ENCODE results near the gene RDH16.
"Not testable (repeated sequence)": the region's sequence is repeated elsewhere in the genome, so short reads cannot be mapped to it uniquely, and the experiment has no call there.

Gene RDH16

GRCh38 chr12:56965997-56966642, 8.7 kb upstream of the RDH16 start:
- not testable (repeated sequence) for H3K9me3 ChIP-seq (replicated peaks; ENCODE audit: low read length); H3K27me3 ChIP-seq (ENCODE audit: control insufficient read depth, insufficient read depth, low read length); H3K4me2 ChIP-seq (ENCODE audit: low read length); H3K4me1 ChIP-seq (ENCODE audit: control insufficient read depth, insufficient read depth, low read length); H3K9ac ChIP-seq (ENCODE audit: low read depth, low read length); H3K4me3 ChIP-seq (ENCODE audit: low read length); H3K36me3 ChIP-seq (ENCODE audit: insufficient read depth, low read length)

GRCh38 chr12:56965124-56965523, 7.7 kb upstream of the RDH16 start:
- H3K4me2 ChIP-seq (ENCODE audit: low read length); H3K9me3 ChIP-seq (replicated peaks; ENCODE audit: low read length); H3K4me3 ChIP-seq (ENCODE audit: low read length); H3K9ac ChIP-seq (ENCODE audit: low read depth, low read length); H3K4me1 ChIP-seq (ENCODE audit: control insufficient read depth, insufficient read depth, low read length); H3K36me3 ChIP-seq (ENCODE audit: insufficient read depth, low read length); H3K27me3 ChIP-seq (ENCODE audit: control insufficient read depth, insufficient read depth, low read length): not testable (repeated sequence)

GRCh38 chr12:56963557-56963956, 6.1 kb upstream of the RDH16 start:
- H3K4me2 ChIP-seq (ENCODE audit: low read length): not testable (repeated sequence)

GRCh38 chr12:56962247-56962646, 4.8 kb upstream of the RDH16 start:
- H3K9me3 ChIP-seq (replicated peaks; ENCODE audit: low read length); H3K4me1 ChIP-seq (ENCODE audit: control insufficient read depth, insufficient read depth, low read length); H3K4me2 ChIP-seq (ENCODE audit: low read length); H3K4me3 ChIP-seq (ENCODE audit: low read length); H3K36me3 ChIP-seq (ENCODE audit: insufficient read depth, low read length); H3K9ac ChIP-seq (ENCODE audit: low read depth, low read length): not testable (repeated sequence)
- H3K27me3 ChIP-seq (ENCODE audit: control insufficient read depth, insufficient read depth, low read length): peaks cover 16% of the 10 kb centered on the region

More at GRCh38 chr12:56963557-56963956, 6.1 kb upstream of the RDH16 start:
- H3K9me3 ChIP-seq (replicated peaks; ENCODE audit: low read length); H3K36me3 ChIP-seq (ENCODE audit: insufficient read depth, low read length); H3K4me1 ChIP-seq (ENCODE audit: control insufficient read depth, insufficient read depth, low read length); H3K9ac ChIP-seq (ENCODE audit: low read depth, low read length); H3K27me3 ChIP-seq (ENCODE audit: control insufficient read depth, insufficient read depth, low read length); H3K4me3 ChIP-seq (ENCODE audit: low read length): not testable (repeated sequence)

GRCh38 chr12:56958422-56958821, 1.0 kb upstream of the RDH16 start:
- Histone ChIP-seq H3K9me3 (replicated peaks; ENCODE audit: low read length) (no peaks in the 10 kb centered on the region), H3K4me1 (ENCODE audit: control insufficient read depth, insufficient read depth, low read length) (no peaks in the 10 kb centered on the region), H3K36me3 (ENCODE audit: insufficient read depth, low read length) (no peaks in the 10 kb centered on the region), H3K4me3 (ENCODE audit: low read length) (no peak overlapping the region), H3K4me2 (ENCODE audit: low read length) (no peak overlapping the region), H3K27me3 (ENCODE audit: control insufficient read depth, insufficient read depth, low read length) (peaks cover 43% of the 10 kb centered on the region), H3K9ac (ENCODE audit: low read depth, low read length) (no peak overlapping the region)

- H3K27me3 ChIP-seq (ENCODE audit: control insufficient read depth, insufficient read depth, low read length): peaks cover 49% of the 10 kb centered on the region
- H3K4me3 ChIP-seq (ENCODE audit: low read length): no peak overlapping the region
- no peaks in the 10 kb centered on the region for H3K4me1 ChIP-seq (ENCODE audit: control insufficient read depth, insufficient read depth, low read length)
- no peak overlapping the region for H3K9ac ChIP-seq (ENCODE audit: low read depth, low read length)
- H3K4me2 ChIP-seq (ENCODE audit: low read length): no peak overlapping the region
- no peaks in the 10 kb centered on the region for H3K36me3 ChIP-seq (ENCODE audit: insufficient read depth, low read length)
- H3K9me3 ChIP-seq (replicated peaks; ENCODE audit: low read length): no peaks in the 10 kb centered on the region
Observed at GRCh38 chr12:56955631-56956256, 1.7 kb downstream of the RDH16 start.

GRCh38 chr12:56954958-56955355, 2.5 kb downstream of the RDH16 start:
- Histone ChIP-seq H3K9me3 (replicated peaks; ENCODE audit: low read length) (no peaks in the 10 kb centered on the region), H3K4me1 (ENCODE audit: control insufficient read depth, insufficient read depth, low read length) (no peaks in the 10 kb centered on the region), H3K4me3 (ENCODE audit: low read length) (no peak overlapping the region), H3K27me3 (ENCODE audit: control insufficient read depth, insufficient read depth, low read length) (peaks cover 49% of the 10 kb centered on the region), H3K4me2 (ENCODE audit: low read length) (no peak overlapping the region), H3K9ac (ENCODE audit: low read depth, low read length) (no peak overlapping the region), H3K36me3 (ENCODE audit: insufficient read depth, low read length) (no peaks in the 10 kb centered on the region)

- Histone ChIP-seq H3K27me3 (ENCODE audit: control insufficient read depth, insufficient read depth, low read length) (peaks cover 49% of the 10 kb centered on the region), H3K4me2 (ENCODE audit: low read length) (no peak overlapping the region), H3K9me3 (replicated peaks; ENCODE audit: low read length) (no peaks in the 10 kb centered on the region), H3K4me1 (ENCODE audit: control insufficient read depth, insufficient read depth, low read length) (no peaks in the 10 kb centered on the region), H3K36me3 (ENCODE audit: insufficient read depth, low read length) (no peaks in the 10 kb centered on the region), H3K4me3 (ENCODE audit: low read length) (no peak overlapping the region), H3K9ac (ENCODE audit: low read depth, low read length) (no peak overlapping the region)
Observed at GRCh38 chr12:56954057-56954957, 3.1 kb downstream of the RDH16 start.

GRCh38 chr12:56953314-56953713, 4.1 kb downstream of the RDH16 start:
- H3K9ac ChIP-seq (ENCODE audit: low read depth, low read length): no peak overlapping the region
- no peak overlapping the region for H3K4me3 ChIP-seq (ENCODE audit: low read length)
- H3K27me3 ChIP-seq (ENCODE audit: control insufficient read depth, insufficient read depth, low read length): peaks cover 44% of the 10 kb centered on the region
- H3K4me2 ChIP-seq (ENCODE audit: low read length): no peak overlapping the region
- H3K4me1 ChIP-seq (ENCODE audit: control insufficient read depth, insufficient read depth, low read length): no peaks in the 10 kb centered on the region
- no peaks in the 10 kb centered on the region for H3K9me3 ChIP-seq (replicated peaks; ENCODE audit: low read length)
- H3K36me3 ChIP-seq (ENCODE audit: insufficient read depth, low read length): no peaks in the 10 kb centered on the region

GRCh38 chr12:56951582-56952339, 5.6 kb downstream of the RDH16 start:
- H3K27me3 ChIP-seq (ENCODE audit: control insufficient read depth, insufficient read depth, low read length): peaks cover 29% of the 10 kb centered on the region
- H3K4me3 ChIP-seq (ENCODE audit: low read length): no peak overlapping the region
- no peaks in the 10 kb centered on the region for H3K4me1 ChIP-seq (ENCODE audit: control insufficient read depth, insufficient read depth, low read length)
- no peak overlapping the region for H3K9ac ChIP-seq (ENCODE audit: low read depth, low read length)
- H3K4me2 ChIP-seq (ENCODE audit: low read length): no peak overlapping the region
- H3K9me3 ChIP-seq (replicated peaks; ENCODE audit: low read length): no peaks in the 10 kb centered on the region
- H3K36me3 ChIP-seq (ENCODE audit: insufficient read depth, low read length): no peaks in the 10 kb centered on the region

- Histone ChIP-seq H3K9ac (ENCODE audit: low read depth, low read length) (no peak overlapping the region), H3K4me3 (ENCODE audit: low read length) (no peak overlapping the region), H3K4me2 (ENCODE audit: low read length) (no peak overlapping the region), H3K9me3 (replicated peaks; ENCODE audit: low read length) (no peaks in the 10 kb centered on the region), H3K27me3 (ENCODE audit: control insufficient read depth, insufficient read depth, low read length) (peaks cover 7% of the 10 kb centered on the region), H3K36me3 (ENCODE audit: insufficient read depth, low read length) (no peaks in the 10 kb centered on the region), H3K4me1 (ENCODE audit: control insufficient read depth, insufficient read depth, low read length) (no peaks in the 10 kb centered on the region)
Observed at GRCh38 chr12:56948881-56949280, 8.5 kb downstream of the RDH16 start.
